Prostate gland (tissue), 2 donors: ENCODE measurements around the gene KRT14. TPM values are rescaled to one million over a fixed set of nuclear protein-coding genes. Genes with fewer than 3 reads are reported as not detected.
"Not testable (repeated sequence)": the region's sequence is repeated elsewhere in the genome, so short reads cannot be mapped to it uniquely, and the experiment has no call there.

Experiments
- DNase-seq: peaks from one replicate; pipeline ENCODE4 v3.0.0-alpha.2; 2019; ENCODE audit warnings: low spot score
- H3K27ac ChIP-seq, 2 donors: fragments of 200-600 bp; sonication (generic); 2 replicates each; pipeline ENCODE4 v1.5.1; 2017 to 2019
- H3K27me3 ChIP-seq: fragments of 200-600 bp; sonication (generic); replicated peaks from 2 replicates; pipeline ENCODE4 v1.5.1; 2019; ENCODE audit not compliant: insufficient read depth
- H3K36me3 ChIP-seq, 2 donors: fragments of 200-600 bp; sonication (generic); 1 replicate in 1 of 2; 2 replicates in 1 of 2; pipeline versions ENCODE4 v1.5.1 to v1.8.1; 2017 to 2019
- H3K4me1 ChIP-seq: fragments of 200-600 bp; sonication (generic); replicated peaks from 2 replicates; pipeline ENCODE4 v1.5.1; 2019
- H3K4me3 ChIP-seq, 2 donors: fragments of 200-600 bp; sonication (generic); 2 replicates each; pipeline ENCODE4 v1.5.1; 2017 to 2019
- H3K9me3 ChIP-seq: fragments of 200-600 bp; sonication (generic); 2 replicates; pipeline ENCODE4 v1.5.1; 2017
- CTCF ChIP-seq, 4 experiments: fragments of 200-600 bp in 2 of 4; fragments of 450-650 bp in 2 of 4; sonication (generic) in 2 of 4; IDR thresholded peaks; 1 replicate in 3 of 4; 2 replicates in 1 of 4; pipeline ENCODE4 v1.5.1; 2016 to 2019; ENCODE audit warnings: antibody characterized with exemption in 4 of 4, mild to moderate bottlenecking in 2 of 4, moderate library complexity in 2 of 4
- POLR2A ChIP-seq: fragments of 450-650 bp; IDR thresholded peaks from one replicate; pipeline ENCODE4 v1.6.1; 2016; ENCODE audit warnings: antibody characterized with exemption, mild to moderate bottlenecking
- POLR2AphosphoS5 ChIP-seq: sonication (generic); formaldehyde crosslinking; IDR thresholded peaks from one replicate; pipeline ENCODE4 v1.6.1; 2017; ENCODE audit warnings: antibody characterized with exemption
- WGBS: methylation state at CpG from one replicate; pipeline ENCODE4 v1.1.5; 2018; 5-methylcytosine and 5-hydroxymethylcytosine counted together
- intact Hi-C: fragments of 100-400 bp; cut with DNase I; formaldehyde crosslinking; loops from one replicate; pipeline ENCODE4 v1.14.2; 2022
- total RNA-seq, 2 donors: library from RNA; depleted of rRNA; stranded (reverse); fragments of >200 nt; gene quantifications; one replicate each; pipeline ENCODE4 v1.1.0, GENCODE V29; 2016

Gene KRT14
- total RNA-seq, 2 donors from 2014 or later: 28.1 to 298 TPM

GRCh38 chr17:41547378-41547841 is 39.3 kb downstream of the KRT14 start:
- TF ChIP-seq CTCF (IDR thresholded peaks at IDR 0.05): no peak
- no peak for TF ChIP-seq POLR2AphosphoS5
- TF ChIP-seq POLR2A: no peak
- H3K36me3 ChIP-seq: no peaks in the 10 kb centered on the region
- 74% methylated on average over 9 of the region's 9 CpGs for WGBS
- H3K27me3 ChIP-seq: no peaks in the 10 kb centered on the region
- DNase-seq: no peak
- H3K4me1 ChIP-seq: peaks cover 8% of the 10 kb centered on the region
- peak overlapping the region; percentile 21 to 38 for H3K27ac ChIP-seq
- H3K9me3 ChIP-seq: no peaks in the 10 kb centered on the region
- no peak overlapping the region for H3K4me3 ChIP-seq
- intact Hi-C loops: no loop called here

GRCh38 chr17:41546819-41547218 is 39.9 kb downstream of the KRT14 start:
- intact Hi-C loops: no loop called here
- TF ChIP-seq POLR2A (no peak), POLR2AphosphoS5 (no peak), CTCF (IDR thresholded peaks at IDR 0.05) (no peak)
- WGBS: 98% methylated on average over 3 of the region's 3 CpGs
- Histone ChIP-seq H3K27ac (no peak overlapping the region), H3K27me3 (no peaks in the 10 kb centered on the region), H3K4me1 (peaks cover 8% of the 10 kb centered on the region), H3K4me3 (no peak overlapping the region), H3K36me3 (no peaks in the 10 kb centered on the region), H3K9me3 (no peaks in the 10 kb centered on the region)
- no peak for DNase-seq

GRCh38 chr17:41545829-41546410 is 40.8 kb downstream of the KRT14 start:
- WGBS: 84% methylated on average over 13 of the region's 13 CpGs
- H3K27me3 ChIP-seq: no peaks in the 10 kb centered on the region
- no peak overlapping the region for H3K27ac ChIP-seq
- peaks cover 8% of the 10 kb centered on the region for H3K4me1 ChIP-seq
- no peak overlapping the region for H3K4me3 ChIP-seq
- no peaks in the 10 kb centered on the region for H3K36me3 ChIP-seq
- no peaks in the 10 kb centered on the region for H3K9me3 ChIP-seq
- DNase-seq: no peak
- TF ChIP-seq CTCF (IDR thresholded peaks at IDR 0.05) (no peak), POLR2AphosphoS5 (no peak), POLR2A (no peak)
- intact Hi-C loops: no loop called here

GRCh38 chr17:41544935-41545334 is 41.8 kb downstream of the KRT14 start:
- Histone ChIP-seq H3K36me3 (no peaks in the 10 kb centered on the region), H3K27ac (no peak overlapping the region), H3K4me3 (no peak overlapping the region), H3K9me3 (no peaks in the 10 kb centered on the region), H3K27me3 (no peaks in the 10 kb centered on the region), H3K4me1 (peaks cover 8% of the 10 kb centered on the region)
- intact Hi-C loops: no loop called here
- no peak for TF ChIP-seq POLR2AphosphoS5
- TF ChIP-seq CTCF (IDR thresholded peaks at IDR 0.05): no peak
- no peak for TF ChIP-seq POLR2A
- no peak for DNase-seq
- 93% methylated on average over 5 of the region's 5 CpGs for WGBS

GRCh38 chr17:41544491-41544892 is 42.2 kb downstream of the KRT14 start:
- TF ChIP-seq POLR2A (no peak), CTCF (IDR thresholded peaks at IDR 0.05) (no peak), POLR2AphosphoS5 (no peak)
- Histone ChIP-seq H3K36me3 (no peaks in the 10 kb centered on the region), H3K4me1 (peaks cover 8% of the 10 kb centered on the region), H3K27me3 (no peaks in the 10 kb centered on the region), H3K9me3 (no peaks in the 10 kb centered on the region), H3K27ac (no peak overlapping the region), H3K4me3 (no peak overlapping the region)
- intact Hi-C loops: no loop called here
- 63% methylated on average over 5 of the region's 5 CpGs for WGBS
- DNase-seq: no peak

- H3K27ac ChIP-seq, intact Hi-C loops, H3K36me3 ChIP-seq, H3K4me1 ChIP-seq, H3K9me3 ChIP-seq, H3K4me3 ChIP-seq, H3K27me3 ChIP-seq, DNase-seq: not testable (repeated sequence)
- 86% methylated on average over 10 of the region's 10 CpGs for WGBS
These were observed 43.9 kb downstream of the KRT14 start for GRCh38 chr17:41542786-41543185.
